GM12874 (cell line): ENCODE data around the gene SLC29A4.

Experiments
- CTCF ChIP-seq: IDR thresholded peaks from 2 replicates; pipeline ENCODE4 v1.5.1; 2011; ENCODE audit warnings: low read depth, mild to moderate bottlenecking, control low read depth, low read length, moderate library complexity; ENCODE audit not compliant: insufficient read depth

Gene SLC29A4

DNA sequence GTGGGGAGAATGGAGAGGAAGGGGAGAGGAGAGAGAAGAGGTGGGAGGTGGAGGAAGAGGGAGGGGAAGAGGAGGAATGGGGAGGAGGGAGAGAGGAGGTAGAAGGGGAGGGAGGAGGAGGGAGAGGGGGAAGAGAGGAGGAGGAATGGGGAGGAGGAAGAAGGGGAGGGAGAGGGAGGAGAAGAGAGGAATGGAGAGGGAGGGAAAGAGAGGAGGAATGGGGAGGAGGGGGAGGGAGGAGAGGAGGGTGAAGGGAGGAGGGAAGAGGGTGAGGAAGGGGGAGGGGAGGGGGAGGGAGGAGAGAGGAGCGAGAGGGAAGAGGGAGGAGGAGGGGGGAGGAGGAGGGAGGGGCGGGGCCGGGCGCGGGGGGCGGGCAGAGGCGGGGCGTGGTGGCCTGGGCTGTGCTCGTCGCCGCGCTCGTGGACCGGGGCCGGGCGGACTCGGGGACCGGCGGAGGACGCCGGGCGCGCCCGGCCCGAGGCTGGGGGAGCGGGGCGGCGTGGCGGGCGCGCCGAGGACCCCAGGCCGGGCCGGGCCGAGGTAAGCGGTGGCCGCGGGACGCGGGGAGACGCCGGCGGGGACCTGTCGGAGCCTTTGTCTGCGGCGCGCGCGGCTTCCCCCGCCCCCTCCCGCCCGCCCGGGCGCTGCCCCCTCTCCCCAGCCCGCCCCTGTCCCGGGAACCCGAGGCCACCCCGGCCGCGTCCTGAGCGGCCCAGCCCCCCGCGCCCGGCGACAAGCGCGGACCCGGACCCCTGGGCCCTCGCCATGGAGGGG is at the start of gene SLC29A4:
Gene SLC29A4, plus strand, starts transcription at position 401 of the 774 bp plus-strand sequence. CDS start 4,874 bp downstream, outside the sequence.
- TF ChIP-seq CTCF = no peak

GRCh38 chr7:5234852-5235831 is 47.6 kb upstream of the SLC29A4 start:
- no peak for TF ChIP-seq CTCF

- no peak for TF ChIP-seq CTCF
Measured at GRCh38 chr7:5237286-5237685, 45.5 kb upstream of the SLC29A4 start.

DNA sequence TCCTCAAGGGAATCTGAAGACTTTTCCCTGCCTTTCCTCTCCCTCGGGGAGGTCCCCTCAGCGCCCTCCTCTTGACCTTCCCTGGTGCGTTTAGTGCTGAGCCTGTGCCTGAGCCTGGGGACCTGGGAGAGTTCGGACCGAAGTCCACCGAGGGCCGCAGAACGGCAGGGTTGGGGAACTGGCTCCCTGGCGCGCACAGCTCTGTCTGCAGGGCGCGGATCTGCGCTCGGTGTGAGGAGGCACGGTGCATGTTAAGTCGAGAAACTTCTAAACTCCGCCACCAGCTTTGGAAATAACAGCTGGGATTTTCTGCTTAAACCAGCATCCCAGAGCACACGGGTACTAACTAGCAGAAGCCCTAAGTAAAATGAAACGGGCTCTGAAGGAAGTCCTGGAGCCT is 44.2 kb upstream of the SLC29A4 start:
- no peak for TF ChIP-seq CTCF

GRCh38 chr7:5243261-5243660 is 39.5 kb upstream of the SLC29A4 start:
- TF ChIP-seq CTCF = no peak

- no peak for TF ChIP-seq CTCF
Measured at GRCh38 chr7:5248201-5248885, 34.4 kb upstream of the SLC29A4 start.

DNA sequence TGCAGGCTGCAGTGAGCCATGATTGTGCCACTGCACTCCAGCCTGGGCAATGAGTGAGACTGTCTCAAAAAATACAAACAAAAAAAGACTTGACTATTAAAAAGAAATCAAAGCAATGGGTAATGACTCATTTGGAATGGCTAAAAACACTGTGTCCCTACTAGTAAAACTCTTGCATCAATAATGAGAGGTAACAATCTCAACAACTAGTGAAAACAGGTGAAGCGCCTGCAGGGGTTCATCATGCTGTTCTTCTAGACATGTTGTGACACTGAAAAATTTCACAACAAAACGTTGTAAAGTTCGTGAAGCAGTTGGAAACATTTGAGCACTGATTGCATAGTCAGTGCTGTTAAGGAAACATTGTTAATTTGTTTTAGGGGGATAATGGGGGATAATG is 26.9 kb upstream of the SLC29A4 start:
- TF ChIP-seq CTCF = no peak
